Activated naive CD4-positive, alpha-beta T cell treated with Interleukin-2 at 50 U/mL for 16 hours (primary cell): Measurements from ENCODE around the gene POLR2H.
A peak's percentile ranks its signal among the peaks of the same experiment; 100 is the strongest.

Experiments
- DNase-seq: peaks from one replicate; pipeline ENCODE4 v3.0.0-alpha.2; 2020

Gene POLR2H

GRCh38 chr3:184352897-184353545, 8.5 kb upstream of the POLR2H start:
- no peak for DNase-seq

GRCh38 chr3:184353546-184353941, 8.0 kb upstream of the POLR2H start:
- DNase-seq, result no peak

- DNase-seq, result peak; percentile 69
Measured at GRCh38 chr3:184354121-184354728, 7.3 kb upstream of the POLR2H start.

- DNase-seq, result no peak
Measured at GRCh38 chr3:184354754-184355153, 6.8 kb upstream of the POLR2H start.

- no peak for DNase-seq
Measured at GRCh38 chr3:184355261-184356040, 6.1 kb upstream of the POLR2H start.

GRCh38 chr3:184357248-184358123, 4.0 kb upstream of the POLR2H start:
- DNase-seq, result no peak

GRCh38 chr3:184358124-184358767, 3.3 kb upstream of the POLR2H start:
- no peak for DNase-seq

- no peak for DNase-seq
Measured at GRCh38 chr3:184358921-184359350, 2.6 kb upstream of the POLR2H start.

GRCh38 chr3:184359610-184360009, 1.9 kb upstream of the POLR2H start:
- DNase-seq, result no peak

- DNase-seq, result no peak
Measured at GRCh38 chr3:184360070-184360928, 1.2 kb upstream of the POLR2H start.

GRCh38 chr3:184360929-184361531, 480 bp upstream of the POLR2H start:
- DNase-seq, result no peak

GRCh38 chr3:184361932-184362667, 590 bp downstream of the POLR2H start:
- peak; percentile 52 for DNase-seq

- peak; percentile 95 for DNase-seq
Measured at GRCh38 chr3:184362668-184363546, 1.4 kb downstream of the POLR2H start.

GRCh38 chr3:184366619-184367289, 5.2 kb downstream of the POLR2H start:
- no peak for DNase-seq

GRCh38 chr3:184368116-184368515, 6.6 kb downstream of the POLR2H start:
- DNase-seq, result no peak

GRCh38 chr3:184368586-184369183, 7.2 kb downstream of the POLR2H start:
- no peak for DNase-seq

- peak; percentile 60 for DNase-seq
Measured at GRCh38 chr3:184371570-184372018, 10.1 kb downstream of the POLR2H start.

GRCh38 chr3:184372296-184372821, 10.8 kb downstream of the POLR2H start:
- no peak for DNase-seq
